Heart left ventricle (tissue), 16 donors: ENCODE data around the gene KSR2. TPM values are rescaled to one million over a fixed set of nuclear protein-coding genes. Genes with fewer than 3 reads are reported as not detected.

Source experiments
- ATAC-seq, 4 donors: fragments of 200-7000 bp; cut with Tn5 transposase; one replicate each; pipeline ENCODE4 v1.9.1; 2020 to 2022; ENCODE audit warnings: moderate library complexity in 4 of 4, mild to moderate bottlenecking in 3 of 4, moderate number of reproducible peaks in 1 of 4
- DNase-seq, 5 donors: peaks; one replicate each; pipeline ENCODE4 v3.0.0-alpha.2; 2020
- H3K27ac ChIP-seq, 12 donors: fragments of 200-600 bp; sonication (generic) in 4 of 12; one replicate each; pipeline versions ENCODE4 v1.5.0 to v1.8.0; 2016 to 2022; ENCODE audit warnings: mild to moderate bottlenecking in 2 of 12
- H3K27me3 ChIP-seq, 9 donors: fragments of 200-600 bp; sonication (generic) in 2 of 9; one replicate each; pipeline versions ENCODE4 v1.5.1 to v1.8.0; 2016 to 2022; ENCODE audit warnings: mild to moderate bottlenecking in 3 of 9
- H3K36me3 ChIP-seq, 9 donors: fragments of 200-600 bp; sonication (generic) in 2 of 9; one replicate each; pipeline versions ENCODE4 v1.5.0 to v1.8.0; 2018 to 2022; ENCODE audit warnings: mild to moderate bottlenecking in 2 of 9
- H3K4me1 ChIP-seq, 12 donors: fragments of 200-600 bp; sonication (generic) in 4 of 12; one replicate each; pipeline versions ENCODE4 v1.5.0 to v1.8.0; 2016 to 2022; ENCODE audit warnings: mild to moderate bottlenecking in 3 of 12
- H3K4me3 ChIP-seq, 12 donors: fragments of 200-600 bp; sonication (generic) in 4 of 12; one replicate each; pipeline versions ENCODE4 v1.5.0 to v1.8.0; 2017 to 2022; ENCODE audit warnings: mild to moderate bottlenecking in 9 of 12, moderate library complexity in 4 of 12
- H3K9me3 ChIP-seq, 12 donors: fragments of 200-600 bp; sonication (generic) in 4 of 12; one replicate each; pipeline versions ENCODE4 v1.5.0 to v1.8.0; 2016 to 2022; ENCODE audit warnings: mild to moderate bottlenecking in 1 of 12
- POLR2A ChIP-seq, 2 donors: fragments of 450-650 bp; IDR thresholded peaks; one replicate each; pipeline ENCODE4 v1.6.1; 2017; ENCODE audit warnings: antibody characterized with exemption in 2 of 2, mild to moderate bottlenecking in 2 of 2, moderate library complexity in 2 of 2
- WGBS, 4 donors: extraction: QIAGEN DNeasy Blood & Tissue Kit in 2 of 4; methylation state at CpG; one replicate each; pipeline versions ENCODE4 v1.1.5 to v1.1.7; 2013 to 2018; 5-methylcytosine and 5-hydroxymethylcytosine counted together
- intact Hi-C, 10 donors: fragments of 100-400 bp; cut with DNase I; formaldehyde crosslinking; loops; one replicate each; pipeline versions ENCODE4 v1.11.1 to v1.14.2; 2022
- polyA plus RNA-seq, 2 donors: library from polyadenylated mRNA; stranded (reverse); fragments of 200-250 nt; gene quantifications; one replicate each; pipeline ENCODE4 v1.2.3, GENCODE V29; 2013
- total RNA-seq, 9 donors: library from RNA; depleted of rRNA in 2 of 9; stranded (reverse); fragments of >200 nt in 2 of 9; fragmentation: NEBNext Ultra II Directional in 3 of 9; extraction: Animal tissue kit (Norgen Biotek cat#: 25700) in 3 of 9; gene quantifications; one replicate each; pipeline versions ENCODE4 v1.1.0 to v1.2.4, GENCODE V29; 2016 to 2023
- TF ChIP-seq, protein P1 (sequence below), 12 donors: fragments of 200-600 bp; sonication (generic) in 4 of 12; IDR thresholded peaks; one replicate each; pipeline versions ENCODE4 v1.5.0 to v1.8.0; 2018 to 2022; ENCODE audit warnings: antibody characterized with exemption in 12 of 12, mild to moderate bottlenecking in 5 of 12
- donor health status: ischemic (EF 13 %, LVEDD 7.1; RV severe dilation, severe dysfunction).
- donor health status: healthy with polysubstance abuse.
- donor health status: DM: no; HTN: yes; CAD: no.
- donor health status: DM: no; HTN: no; CAD: no.
- donor health status: ischemic (EF 25% LVEDD 6.9; RV normal size, moderate dysfunction).
- donor health status: ischemic (EF 25% LVEDD 5.7; RV mildly dilated, moderate dysfunction).
- donor health status: healthy.
- donor health status: DM: yes; HTN: yes; CAD: no.
- donor health status: ischemic (EF 35%, LVEDD 5.7; RV mildly dilated, moderate dysfunction).
- donor health status: nonischemic (EF 11% LVEDD 7.7; RV severe dilation, severe dysfunction).
- donor health status: DM: yes; HTN: yes; CAD: no.
- donor health status: PGD.
- donor health status: ischemic (EF 29% LVEDD 5.4; RV normal size, mild dysfunction).
- donor health status: nonischemic (EF 23%, LVEDD 6.1; RV moderate dilation, normal function).

KSR2 gene
- total and polyA plus RNA-seq, 11 donors, result under 0.01 to 0.02 (median 0.02) TPM; not detected in 8

- no peaks in the 10 kb centered on the region for H3K36me3 ChIP-seq
- intact Hi-C loops, result no loop called here
- H3K9me3 ChIP-seq, result peaks cover 0 to 13% (median 0%) of the 10 kb centered on the region in 12 donors
- H3K4me3 ChIP-seq, result no peak overlapping the region
- TF ChIP-seq, protein P1, sequence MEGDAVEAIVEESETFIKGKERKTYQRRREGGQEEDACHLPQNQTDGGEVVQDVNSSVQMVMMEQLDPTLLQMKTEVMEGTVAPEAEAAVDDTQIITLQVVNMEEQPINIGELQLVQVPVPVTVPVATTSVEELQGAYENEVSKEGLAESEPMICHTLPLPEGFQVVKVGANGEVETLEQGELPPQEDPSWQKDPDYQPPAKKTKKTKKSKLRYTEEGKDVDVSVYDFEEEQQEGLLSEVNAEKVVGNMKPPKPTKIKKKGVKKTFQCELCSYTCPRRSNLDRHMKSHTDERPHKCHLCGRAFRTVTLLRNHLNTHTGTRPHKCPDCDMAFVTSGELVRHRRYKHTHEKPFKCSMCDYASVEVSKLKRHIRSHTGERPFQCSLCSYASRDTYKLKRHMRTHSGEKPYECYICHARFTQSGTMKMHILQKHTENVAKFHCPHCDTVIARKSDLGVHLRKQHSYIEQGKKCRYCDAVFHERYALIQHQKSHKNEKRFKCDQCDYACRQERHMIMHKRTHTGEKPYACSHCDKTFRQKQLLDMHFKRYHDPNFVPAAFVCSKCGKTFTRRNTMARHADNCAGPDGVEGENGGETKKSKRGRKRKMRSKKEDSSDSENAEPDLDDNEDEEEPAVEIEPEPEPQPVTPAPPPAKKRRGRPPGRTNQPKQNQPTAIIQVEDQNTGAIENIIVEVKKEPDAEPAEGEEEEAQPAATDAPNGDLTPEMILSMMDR (IDR thresholded peaks at IDR 0.05), result no peak
- no peak for TF ChIP-seq POLR2A (IDR thresholded peaks at IDR 0.05)
- H3K27me3 ChIP-seq, result no peaks in the 10 kb centered on the region
- WGBS, 4 donors, result 86 to 99% (median 89%) methylated on average over 3 of the region's 3 CpGs
- no peak overlapping the region for H3K27ac ChIP-seq
- peaks cover 0 to 4% (median 0%) of the 10 kb centered on the region in 12 donors for H3K4me1 ChIP-seq
- ATAC-seq (no peak), DNase-seq (no peak)
These were observed 483.9 kb downstream of the KSR2 start for GRCh38 chr12:117484901-117485300.

DNA sequence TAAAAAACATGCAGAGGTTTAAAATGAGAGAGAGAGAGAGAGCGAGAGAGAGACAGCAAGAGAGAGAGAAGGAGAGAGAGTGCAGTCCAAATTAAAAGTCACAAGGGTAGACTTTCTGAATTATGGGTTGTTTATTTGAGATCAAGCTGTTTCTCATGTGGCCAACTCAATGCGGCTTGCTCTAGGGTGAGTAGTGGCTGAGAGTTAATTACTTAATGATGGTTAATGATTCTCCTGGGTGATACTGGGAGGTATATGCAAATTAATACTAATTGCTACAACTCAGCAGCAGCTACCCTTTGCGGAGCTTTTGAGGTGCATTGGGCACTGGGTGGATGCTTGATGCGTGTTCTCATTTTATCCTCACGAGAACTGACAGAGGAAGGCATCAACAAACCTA, 485.3 kb downstream of the KSR2 start:
- Histone ChIP-seq H3K36me3 (no peaks in the 10 kb centered on the region), H3K27me3 (no peaks in the 10 kb centered on the region), H3K4me1 (peaks cover 0 to 4% (median 0%) of the 10 kb centered on the region in 12 donors), H3K4me3 (no peak overlapping the region), H3K27ac (no peak overlapping the region), H3K9me3 (peaks cover 0 to 13% (median 0%) of the 10 kb centered on the region in 12 donors)
- intact Hi-C loops, result no loop called here
- DNase-seq, result no peak
- 80 to 88% (median 85%) methylated on average over 5 of the region's 5 CpGs for WGBS, 4 donors
- ATAC-seq, result no peak
- TF ChIP-seq, protein P1 (IDR thresholded peaks at IDR 0.05), result no peak
- no peak for TF ChIP-seq POLR2A (IDR thresholded peaks at IDR 0.05)

GRCh38 chr12:117481470-117481869, 487.3 kb downstream of the KSR2 start:
- WGBS, 4 donors, result 89 to 100% (median 90%) methylated on average over 1 of the region's 1 CpG; no CpG with 5 or more reads in 1 of the 4 donors
- ATAC-seq, result no peak
- intact Hi-C loops, result no loop called here
- H3K4me1 ChIP-seq, result no peaks in the 10 kb centered on the region
- DNase-seq, result no peak
- no peak for TF ChIP-seq POLR2A (IDR thresholded peaks at IDR 0.05)
- TF ChIP-seq, protein P1 (IDR thresholded peaks at IDR 0.05), result no peak
- no peak overlapping the region for H3K27ac ChIP-seq
- no peaks in the 10 kb centered on the region for H3K36me3 ChIP-seq
- peaks cover 0 to 13% (median 0%) of the 10 kb centered on the region in 12 donors for H3K9me3 ChIP-seq
- H3K27me3 ChIP-seq, result no peaks in the 10 kb centered on the region
- no peak overlapping the region for H3K4me3 ChIP-seq

DNA sequence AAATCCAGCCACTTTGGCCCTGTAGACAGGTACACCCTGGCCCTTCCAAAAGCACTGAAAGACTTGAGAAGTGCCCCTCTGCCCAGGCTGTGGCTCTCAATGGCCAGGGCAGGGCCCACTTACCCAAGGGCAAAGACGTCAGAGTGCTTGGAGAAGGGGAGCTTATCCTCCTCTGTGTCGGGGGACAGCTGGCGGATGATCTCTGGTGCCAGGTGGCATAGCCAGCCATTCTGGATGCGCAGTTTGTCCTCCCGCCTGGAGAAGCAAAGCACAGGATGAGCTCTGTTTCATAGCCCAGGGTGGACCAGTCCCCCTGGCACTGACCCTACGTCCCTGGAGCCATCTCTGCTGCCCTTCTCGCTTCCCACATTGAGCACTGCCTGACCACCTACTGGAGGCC, 492.4 kb downstream of the KSR2 start:
- 79 to 90% (median 87%) methylated on average over 6 to 7 of the region's 7 CpGs for WGBS, 4 donors
- no peak for ATAC-seq
- no peak for TF ChIP-seq POLR2A (IDR thresholded peaks at IDR 0.05)
- TF ChIP-seq, protein P1 (IDR thresholded peaks at IDR 0.05), result no peak

More for the DNA sequence above, 492.4 kb downstream of the KSR2 start:
- no peak for DNase-seq
- intact Hi-C loops, result no loop called here
- no peaks in the 10 kb centered on the region for H3K27me3 ChIP-seq
- no peak overlapping the region for H3K27ac ChIP-seq
- no peaks in the 10 kb centered on the region for H3K4me1 ChIP-seq
- H3K36me3 ChIP-seq, result no peaks in the 10 kb centered on the region
- H3K9me3 ChIP-seq, result peaks cover 0 to 3% (median 0%) of the 10 kb centered on the region in 12 donors
- H3K4me3 ChIP-seq, result no peak overlapping the region
